Esophagus (tissue), 2 donors: ENCODE data around the gene SLC49A3. TPM values are rescaled to one million over a fixed set of nuclear protein-coding genes. Genes with fewer than 3 reads are reported as not detected.
"Not testable (repeated sequence)": the region's sequence is repeated elsewhere in the genome, so short reads cannot be mapped to it uniquely, and the experiment has no call there.

ENCODE experiments used
- H3K27ac ChIP-seq, 2 donors: one replicate each; pipeline ENCODE4 v1.5.1; 2013; ENCODE audit warnings: low read depth in 2 of 2, mild to moderate bottlenecking in 2 of 2, inconsistent platforms in 1 of 2, low read length in 1 of 2, moderate library complexity in 1 of 2
- H3K27me3 ChIP-seq, 2 donors: one replicate each; pipeline ENCODE4 v1.6.1; 2013; ENCODE audit warnings: low read length in 2 of 2, control low read depth in 1 of 2, mild to moderate bottlenecking in 1 of 2; ENCODE audit not compliant: insufficient read depth in 2 of 2, control insufficient read depth in 1 of 2
- H3K36me3 ChIP-seq, 2 donors: one replicate each; pipeline ENCODE4 v1.6.1; 2013; ENCODE audit warnings: low read length in 1 of 2; ENCODE audit not compliant: control insufficient read depth in 2 of 2, insufficient read depth in 2 of 2
- H3K4me1 ChIP-seq, 2 donors: one replicate each; pipeline ENCODE4 v1.6.1; 2013; ENCODE audit warnings: low read length in 1 of 2; ENCODE audit not compliant: control insufficient read depth in 2 of 2, insufficient read depth in 2 of 2
- H3K4me3 ChIP-seq, 2 donors: one replicate each; pipeline ENCODE4 v1.5.1; 2013; ENCODE audit warnings: low read length in 2 of 2, mild to moderate bottlenecking in 2 of 2, low read depth in 1 of 2, moderate library complexity in 1 of 2
- H3K9me3 ChIP-seq, 2 donors: one replicate each; pipeline ENCODE4 v1.6.1; 2013; ENCODE audit warnings: mild to moderate bottlenecking in 2 of 2, low read depth in 1 of 2, low read length in 1 of 2, moderate library complexity in 1 of 2; ENCODE audit not compliant: control insufficient read depth in 2 of 2, insufficient read depth in 1 of 2
- WGBS, 2 donors: extraction: QIAGEN DNeasy Blood & Tissue Kit; methylation state at CpG; one replicate each; pipeline ENCODE4 v1.1.7; 2013; 5-methylcytosine and 5-hydroxymethylcytosine counted together
- polyA plus RNA-seq, 2 donors: library from polyadenylated mRNA; stranded (reverse); fragments of 200-250 nt; gene quantifications; one replicate each; pipeline ENCODE4 v1.2.3, GENCODE V29; 2013
- donor health status: healthy with polysubstance abuse.
- donor health status: Bipolar disorder and iron deficiency.

SLC49A3 gene
- polyA plus RNA-seq, 2 donors = 3.8 to 7.2 TPM

DNA sequence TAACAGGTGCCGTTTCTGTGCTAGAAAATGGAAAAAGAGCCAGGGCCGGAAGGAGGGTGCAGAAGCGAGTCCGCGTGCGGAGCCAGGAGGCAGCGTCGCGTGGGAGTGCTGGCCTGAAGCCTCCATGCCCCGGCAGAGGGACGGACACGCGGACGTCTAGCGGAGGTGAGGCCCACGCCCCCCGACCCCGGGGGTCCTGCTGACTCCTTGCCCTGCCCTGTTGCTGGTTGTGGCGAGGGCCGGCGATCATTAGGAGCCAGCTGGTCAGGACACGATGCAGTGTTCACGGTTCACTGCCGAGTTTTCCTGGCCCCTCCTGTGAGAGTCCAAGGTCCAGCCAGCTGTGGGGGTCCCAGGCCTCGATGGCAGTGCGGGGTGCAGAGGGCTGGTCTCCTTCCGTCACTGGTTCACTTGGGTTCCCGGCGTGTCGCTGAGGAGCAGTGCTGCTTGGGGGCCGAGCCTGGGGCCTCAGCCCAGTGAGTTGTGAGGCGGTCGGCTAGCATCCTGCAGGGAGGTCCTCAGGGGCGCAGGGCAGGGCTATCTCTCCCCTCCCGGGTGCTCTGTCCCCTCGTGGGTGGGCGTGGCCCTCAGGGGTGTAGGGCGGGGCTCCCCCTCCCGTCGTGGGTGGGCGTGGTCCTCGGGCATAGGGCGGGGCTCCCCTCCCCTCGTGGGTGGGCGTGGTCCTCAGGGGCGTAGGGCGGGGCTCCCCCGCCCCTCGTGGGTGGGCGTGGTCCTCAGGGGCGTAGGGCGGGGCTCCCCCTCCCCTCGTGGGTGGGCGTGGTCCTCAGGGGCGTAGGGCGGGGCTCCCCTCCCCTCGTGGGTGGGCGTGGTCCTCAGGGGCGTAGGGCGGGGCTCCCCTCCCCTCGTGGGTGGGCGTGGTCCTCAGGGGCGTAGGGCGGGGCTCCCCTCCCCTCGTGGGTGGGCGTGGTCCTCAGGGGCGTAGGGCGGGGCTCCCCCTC lies 42.3 kb upstream of the SLC49A3 start:
- not testable (repeated sequence) for H3K4me1 ChIP-seq, H3K27ac ChIP-seq, H3K9me3 ChIP-seq, H3K27me3 ChIP-seq, H3K4me3 ChIP-seq
- H3K36me3 ChIP-seq = peaks cover 9 to 40% of the 10 kb centered on the region in 2 donors
- WGBS, 2 donors = 91 to 93% methylated on average over 52 to 54 of the region's 68 CpGs

- H3K4me1 ChIP-seq = peaks cover 0 to 4% of the 10 kb centered on the region in 2 donors
- WGBS, 2 donors = 97% methylated on average over 27 of the region's 27 CpGs
- H3K27ac ChIP-seq = no peak overlapping the region
- peaks cover 0 to 5% of the 10 kb centered on the region in 2 donors for H3K9me3 ChIP-seq
- H3K4me3 ChIP-seq = no peak overlapping the region
- H3K27me3 ChIP-seq = no peaks in the 10 kb centered on the region
- peaks cover 7 to 38% of the 10 kb centered on the region in 2 donors for H3K36me3 ChIP-seq
Observed at GRCh38 chr4:730511-730910, 41.6 kb upstream of the SLC49A3 start.

- no peak overlapping the region for H3K4me3 ChIP-seq
- H3K9me3 ChIP-seq = peaks cover 0 to 5% of the 10 kb centered on the region in 2 donors
- no peak overlapping the region for H3K27ac ChIP-seq
- peaks cover 0 to 4% of the 10 kb centered on the region in 2 donors for H3K4me1 ChIP-seq
- H3K36me3 ChIP-seq = peaks cover 6 to 31% of the 10 kb centered on the region in 2 donors
- 91 to 96% methylated on average over 20 of the region's 20 CpGs for WGBS, 2 donors
- H3K27me3 ChIP-seq = no peaks in the 10 kb centered on the region
Observed at GRCh38 chr4:729336-730315, 40.7 kb upstream of the SLC49A3 start.

- no peaks in the 10 kb centered on the region for H3K27me3 ChIP-seq
- H3K9me3 ChIP-seq = peaks cover 0 to 8% of the 10 kb centered on the region in 2 donors
- WGBS, 2 donors = 68% methylated on average over 6 of the region's 6 CpGs
- H3K27ac ChIP-seq = no peak overlapping the region
- peaks cover 0 to 21% of the 10 kb centered on the region in 2 donors for H3K36me3 ChIP-seq
- H3K4me1 ChIP-seq = peaks cover 0 to 4% of the 10 kb centered on the region in 2 donors
- H3K4me3 ChIP-seq = no peak overlapping the region
Observed at GRCh38 chr4:727576-727975, 38.6 kb upstream of the SLC49A3 start.

- peaks cover 0 to 24% of the 10 kb centered on the region in 2 donors for H3K36me3 ChIP-seq
- 81% methylated on average over 17 of the region's 17 CpGs for WGBS, 2 donors
Observed at GRCh38 chr4:726838-727237, 37.9 kb upstream of the SLC49A3 start.

DNA sequence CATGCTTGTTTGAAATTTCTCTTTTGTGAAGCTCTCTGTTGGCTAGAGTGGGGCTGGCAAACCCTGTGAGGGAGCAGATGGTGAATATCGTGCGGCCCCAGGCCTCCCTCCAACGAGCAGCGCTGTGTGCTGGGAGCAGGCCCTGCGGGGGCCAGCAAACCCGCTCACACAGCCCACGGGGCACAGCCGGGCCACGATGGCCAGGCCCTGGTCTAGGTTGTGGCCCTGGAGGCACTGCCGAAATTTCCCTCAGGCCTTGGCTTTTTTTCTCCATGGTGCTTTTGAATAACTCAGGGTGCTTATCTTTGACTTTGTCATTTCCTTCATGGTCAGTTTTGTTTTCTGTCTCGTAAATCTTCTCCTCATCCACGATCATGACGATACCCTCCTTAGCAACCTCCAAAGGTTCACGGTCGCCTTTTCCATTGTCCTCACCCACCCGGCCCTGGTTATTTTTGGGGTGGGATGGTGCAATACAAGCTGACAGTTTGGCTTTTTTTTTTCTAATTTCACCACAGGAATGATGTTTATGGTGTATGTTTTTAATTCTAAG lies 37.4 kb upstream of the SLC49A3 start:
- H3K9me3 ChIP-seq = peaks cover 0 to 8% of the 10 kb centered on the region in 2 donors
- 71 to 72% methylated on average over 16 of the region's 16 CpGs for WGBS, 2 donors
- no peak overlapping the region for H3K27ac ChIP-seq
- H3K4me3 ChIP-seq = no peak overlapping the region
- peaks cover 0 to 25% of the 10 kb centered on the region in 2 donors for H3K36me3 ChIP-seq
- H3K27me3 ChIP-seq = no peaks in the 10 kb centered on the region
- peaks cover 0 to 12% of the 10 kb centered on the region in 2 donors for H3K4me1 ChIP-seq

More at GRCh38 chr4:726838-727237, 37.9 kb upstream of the SLC49A3 start:
- no peak overlapping the region for H3K4me3 ChIP-seq
- peaks cover 0 to 6% of the 10 kb centered on the region in 2 donors for H3K4me1 ChIP-seq
- no peak overlapping the region for H3K27ac ChIP-seq
- H3K9me3 ChIP-seq = peaks cover 0 to 8% of the 10 kb centered on the region in 2 donors
- no peaks in the 10 kb centered on the region for H3K27me3 ChIP-seq

DNA sequence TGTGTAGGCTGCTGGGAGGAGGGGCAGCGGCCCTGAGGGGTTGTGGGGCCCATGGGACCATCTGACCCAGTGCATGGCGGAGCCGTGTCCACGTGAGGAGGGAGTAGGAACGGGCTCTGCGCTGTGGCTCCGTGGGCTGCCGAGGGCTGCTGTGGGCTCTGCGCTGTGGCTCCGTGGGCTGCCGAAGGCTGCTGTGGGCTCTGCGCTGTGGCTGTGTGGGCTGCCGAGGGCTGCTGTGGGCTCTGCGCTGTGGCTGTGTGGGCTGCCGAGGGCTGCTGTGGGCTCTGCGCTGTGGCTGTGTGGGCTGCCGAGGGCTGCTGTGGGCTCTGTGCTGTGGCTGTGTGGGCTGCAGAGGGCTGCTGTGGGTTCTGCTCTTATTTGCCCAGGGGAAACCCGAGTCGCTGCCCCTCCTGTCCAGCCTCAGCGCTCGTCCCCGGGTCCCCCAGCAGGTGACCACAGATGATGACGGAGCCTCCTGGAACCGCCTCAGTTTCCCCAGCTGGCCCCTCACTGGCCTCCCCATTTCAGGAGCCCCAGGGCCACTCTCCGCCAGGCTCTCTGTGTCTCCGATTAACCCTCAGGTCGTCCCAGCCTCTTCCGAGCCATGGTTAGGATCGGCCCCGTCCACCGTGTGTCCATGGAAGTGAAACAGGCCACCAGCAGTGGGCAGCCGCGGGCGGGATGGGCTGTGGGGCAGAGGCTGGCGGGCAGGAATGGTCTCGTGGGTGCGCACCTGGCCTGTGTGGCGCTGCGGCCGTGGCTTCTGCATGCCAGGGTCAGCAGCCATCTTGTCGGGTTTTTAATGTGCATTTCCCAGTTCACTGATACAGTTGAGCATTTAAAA lies 36.7 kb upstream of the SLC49A3 start:
- WGBS, 2 donors = 91 to 93% methylated on average over 41 of the region's 41 CpGs
- Histone ChIP-seq H3K27ac (no peak overlapping the region), H3K4me1 (peaks cover 4 to 16% of the 10 kb centered on the region in 2 donors), H3K36me3 (peaks cover 0 to 18% of the 10 kb centered on the region in 2 donors), H3K9me3 (peaks cover 0 to 2% of the 10 kb centered on the region in 2 donors), H3K4me3 (no peak overlapping the region), H3K27me3 (no peaks in the 10 kb centered on the region)

GRCh38 chr4:723751-724530 lies 35.0 kb upstream of the SLC49A3 start:
- H3K27ac ChIP-seq = no peak overlapping the region
- H3K4me3 ChIP-seq = no peak overlapping the region
- H3K9me3 ChIP-seq = peaks cover 0 to 2% of the 10 kb centered on the region in 2 donors
- H3K27me3 ChIP-seq = no peaks in the 10 kb centered on the region
- 87 to 96% methylated on average over 28 of the region's 28 CpGs for WGBS, 2 donors
- peaks cover 11 to 24% of the 10 kb centered on the region in 2 donors for H3K4me1 ChIP-seq
- H3K36me3 ChIP-seq = peaks cover 0 to 16% of the 10 kb centered on the region in 2 donors
